HEK293 (cell line): Measurements from ENCODE around the gene RTP3.

ENCODE experiments used
- CTCF ChIA-PET: fragments of 350-600 bp; formaldehyde crosslinking; extraction: SDS; loops from one replicate; lab custom pipeline; 2021; ENCODE audit warnings: antibody characterized with exemption; lab: Yijun Ruan, JAX
- POLR2A ChIA-PET: fragments of 300-600 bp; formaldehyde crosslinking; extraction: SDS; loops from one replicate; lab custom pipeline; 2020; ENCODE audit warnings: antibody characterized with exemption, inconsistent platforms; lab: Yijun Ruan, JAX
- H3K27ac ChIP-seq: fragments of 200-500 bp; sonication (Bioruptor generic); 2 replicates; pipeline ENCODE4 v1.5.1; 2014; ENCODE audit warnings: low read depth, low read length, control low read depth, inconsistent platforms; ENCODE audit errors: extremely low read depth
- H3K36me3 ChIP-seq, 2 experiments: fragments of 200-500 bp in 1 of 2; sonication (Bioruptor generic) in 1 of 2; 1 replicate in 1 of 2; 2 replicates in 1 of 2; pipeline ENCODE4 v1.5.1; 2014 to 2017; ENCODE audit warnings: inconsistent platforms in 2 of 2, low read length in 2 of 2; ENCODE audit not compliant: control insufficient read depth in 2 of 2, insufficient read depth in 1 of 2
- H3K4me1 ChIP-seq: fragments of 200-500 bp; sonication (Bioruptor generic); 2 replicates; pipeline ENCODE4 v1.5.1; 2014; ENCODE audit warnings: mild to moderate bottlenecking, low read length, inconsistent platforms; ENCODE audit not compliant: control insufficient read depth, insufficient read depth
- H3K4me3 ChIP-seq: 2 replicates; pipeline ENCODE4 v1.5.1; 2011; ENCODE audit warnings: low read depth, mild to moderate bottlenecking, control low read depth, low read length, moderate library complexity
- H3K9me3 ChIP-seq: fragments of 200-500 bp; sonication (Bioruptor generic); 2 replicates; pipeline ENCODE4 v1.5.1; 2014; ENCODE audit warnings: low read depth, low read length, inconsistent platforms; ENCODE audit not compliant: control insufficient read depth, insufficient read depth
- BCL11A ChIP-seq: fragments of 450-650 bp; formaldehyde crosslinking; IDR thresholded peaks from 2 replicates; pipeline ENCODE4 v1.5.1; 2016; ENCODE audit warnings: low read depth, missing biosample characterization, missing genetic modification characterization
- ELK4 ChIP-seq: IDR thresholded peaks from 2 replicates; pipeline ENCODE4 v1.6.1; 2011; ENCODE audit warnings: mild to moderate bottlenecking, low read depth, low read length, borderline replicate concordance
- OVOL3 ChIP-seq: fragments of 450-650 bp; formaldehyde crosslinking; IDR thresholded peaks from 2 replicates; pipeline ENCODE4 v1.5.1; 2016; ENCODE audit warnings: missing biosample characterization, missing genetic modification characterization
- SALL2 ChIP-seq: fragments of 450-650 bp; formaldehyde crosslinking; IDR thresholded peaks from 2 replicates; pipeline ENCODE4 v1.5.0; 2017; ENCODE audit warnings: missing biosample characterization, mild to moderate bottlenecking, missing genetic modification characterization, borderline replicate concordance
- ZFP37 ChIP-seq: fragments of 450-650 bp; formaldehyde crosslinking; IDR thresholded peaks from 2 replicates; pipeline ENCODE4 v1.5.1; 2016; ENCODE audit warnings: missing biosample characterization, missing genetic modification characterization
- ZNF155 ChIP-seq: fragments of 450-650 bp; formaldehyde crosslinking; IDR thresholded peaks from 2 replicates; pipeline ENCODE4 v1.5.1; 2016; ENCODE audit warnings: missing biosample characterization, missing genetic modification characterization
- ZNF274 ChIP-seq, 2 experiments: fragments of 200-500 bp in 1 of 2; fragments of 450-650 bp in 1 of 2; sonication (Bioruptor generic) in 1 of 2; formaldehyde crosslinking in 1 of 2; IDR thresholded peaks; 2 replicates each; pipeline versions ENCODE4 v1.5.1 to v1.6.1; 2014 to 2016; ENCODE audit warnings: borderline replicate concordance in 1 of 2, inconsistent platforms in 1 of 2, low read length in 1 of 2, missing biosample characterization in 1 of 2, missing genetic modification characterization in 1 of 2
- ZNF391 ChIP-seq: fragments of 450-650 bp; formaldehyde crosslinking; IDR thresholded peaks from 2 replicates; pipeline ENCODE4 v1.5.1; 2016; ENCODE audit warnings: low read depth, missing biosample characterization, missing genetic modification characterization, borderline replicate concordance
- ZNF398 ChIP-seq: fragments of 450-650 bp; formaldehyde crosslinking; IDR thresholded peaks from 2 replicates; pipeline ENCODE4 v1.5.1; 2017; ENCODE audit warnings: missing biosample characterization, missing genetic modification characterization
- ZNF423 ChIP-seq: fragments of 450-650 bp; formaldehyde crosslinking; IDR thresholded peaks from 2 replicates; pipeline ENCODE4 v1.5.1; 2016; ENCODE audit warnings: missing biosample characterization, missing genetic modification characterization
- ZNF510 ChIP-seq: fragments of 450-650 bp; formaldehyde crosslinking; IDR thresholded peaks from 2 replicates; pipeline ENCODE4 v1.5.1; 2018; ENCODE audit warnings: mild to moderate bottlenecking, missing genetic modification characterization, missing biosample characterization; ENCODE audit not compliant: insufficient replicate concordance
- ZNF514 ChIP-seq: fragments of 450-650 bp; formaldehyde crosslinking; IDR thresholded peaks from 2 replicates; pipeline ENCODE4 v1.5.1; 2016; ENCODE audit warnings: missing biosample characterization, missing genetic modification characterization
- ZNF585B ChIP-seq: fragments of 450-650 bp; formaldehyde crosslinking; IDR thresholded peaks from 2 replicates; pipeline ENCODE4 v1.5.1; 2016; ENCODE audit warnings: missing biosample characterization, missing genetic modification characterization
- ZNF707 ChIP-seq: fragments of 450-650 bp; formaldehyde crosslinking; IDR thresholded peaks from 2 replicates; pipeline ENCODE4 v1.5.1; 2016; ENCODE audit warnings: missing biosample characterization, missing genetic modification characterization
- ZNF776 ChIP-seq: fragments of 450-650 bp; formaldehyde crosslinking; IDR thresholded peaks from 2 replicates; pipeline ENCODE4 v1.5.0; 2017; ENCODE audit warnings: missing biosample characterization, missing genetic modification characterization, borderline replicate concordance

RTP3 gene

GRCh38 chr3:46503200-46503874 is 5.6 kb downstream of the RTP3 start:
- CTCF ChIA-PET: interaction anchor here (0.6 to 1.0 kb wide), 3 partner anchors 15 to 43 kb away, joined by 3 to 4 read pairs (median 3); no protein-coding TSS in a partner anchor

GRCh38 chr3:46504789-46505188 is 7.0 kb downstream of the RTP3 start:
- ChIA-PET POLR2A (no interaction called here), CTCF (no interaction called here)
- no peaks in the 10 kb centered on the region for H3K9me3 ChIP-seq
- TF ChIP-seq BCL11A (tag by site-specific recombination) (no peak), ZNF707 (tag by site-specific recombination) (no peak), ZNF398 (tag by site-specific recombination) (no peak), SALL2 (tag by site-specific recombination) (no peak), ZNF391 (tag by site-specific recombination) (no peak)
- TF ChIP-seq, all 188 proteins: peak for 0
- H3K36me3 ChIP-seq: no peaks in the 10 kb centered on the region
- H3K4me1 ChIP-seq: no peaks in the 10 kb centered on the region
- H3K4me3 ChIP-seq: no peak overlapping the region
- H3K27ac ChIP-seq: no peak overlapping the region

More at GRCh38 chr3:46503200-46503874, 5.6 kb downstream of the RTP3 start:
- Histone ChIP-seq H3K4me1 (no peaks in the 10 kb centered on the region), H3K4me3 (no peak overlapping the region), H3K9me3 (no peaks in the 10 kb centered on the region), H3K36me3 (no peaks in the 10 kb centered on the region), H3K27ac (no peak overlapping the region)
- POLR2A ChIA-PET: no interaction called here
- TF ChIP-seq OVOL3 (tag by site-specific recombination) (no peak), ZNF274 (IDR thresholded peaks at IDR 0.05; ENCODE audit: low read length) (no peak), ZNF274 (tag by site-specific recombination; IDR thresholded peaks at IDR 0.05; ENCODE audit: borderline replicate concordance) (no peak), ELK4 (no peak), ZNF423 (no peak), ZNF776 (tag by site-specific recombination) (no peak), ZNF585B (tag by site-specific recombination) (no peak), ZFP37 (tag by site-specific recombination) (no peak), ZNF510 (tag by site-specific recombination) (no peak), ZNF155 (no peak)
- TF ChIP-seq, all 188 proteins: peak for 0

- CTCF ChIA-PET: interaction anchor here (0.6 kb wide), 1 partner anchor 188 kb away, joined by 3 read pairs; no protein-coding TSS in a partner anchor
Observed at GRCh38 chr3:46505953-46506352, 8.2 kb downstream of the RTP3 start.

More at GRCh38 chr3:46505953-46506352, 8.2 kb downstream of the RTP3 start:
- POLR2A ChIA-PET: no interaction called here
- H3K9me3 ChIP-seq: no peaks in the 10 kb centered on the region
- H3K27ac ChIP-seq: no peak overlapping the region
- H3K4me1 ChIP-seq: no peaks in the 10 kb centered on the region
- no peaks in the 10 kb centered on the region for H3K36me3 ChIP-seq
- no peak for TF ChIP-seq ZNF514 (tag by site-specific recombination)
- TF ChIP-seq, all 188 proteins: peak for 0
- no peak overlapping the region for H3K4me3 ChIP-seq
